Subcutaneous abdominal adipose tissue (tissue), 5 donors: ENCODE measurements around the gene DCST1.

Source experiments
- H3K27ac ChIP-seq: one replicate; pipeline ENCODE4 v1.7.0; 2013; ENCODE audit warnings: low read depth, mild to moderate bottlenecking, inconsistent platforms, low read length, moderate library complexity
- H3K27me3 ChIP-seq, 5 donors: one replicate each; pipeline ENCODE4 v1.7.0; 2013; ENCODE audit warnings: low read length in 5 of 5, inconsistent platforms in 1 of 5; ENCODE audit not compliant: control insufficient read depth in 5 of 5, insufficient read depth in 4 of 5
- H3K36me3 ChIP-seq, 5 donors: one replicate each; pipeline ENCODE4 v1.7.0; 2013; ENCODE audit warnings: low read length in 5 of 5; ENCODE audit not compliant: control insufficient read depth in 5 of 5, insufficient read depth in 5 of 5
- H3K4me1 ChIP-seq, 5 donors: one replicate each; pipeline ENCODE4 v1.7.0; 2013; ENCODE audit warnings: low read length in 5 of 5, mild to moderate bottlenecking in 3 of 5, moderate library complexity in 1 of 5; ENCODE audit not compliant: control insufficient read depth in 5 of 5, insufficient read depth in 5 of 5
- H3K4me3 ChIP-seq, 5 donors: one replicate each; pipeline ENCODE4 v1.7.0; 2013; ENCODE audit warnings: low read length in 5 of 5, low read depth in 1 of 5
- H3K9ac ChIP-seq, 5 donors: one replicate each; pipeline ENCODE4 v1.7.0; 2013; ENCODE audit warnings: low read length in 5 of 5, mild to moderate bottlenecking in 4 of 5, moderate library complexity in 3 of 5
- H3K9me3 ChIP-seq, 5 donors: one replicate each; pipeline ENCODE4 v1.7.0; 2013; ENCODE audit warnings: low read length in 5 of 5; ENCODE audit not compliant: control insufficient read depth in 5 of 5
- donor health status: healthy.
- donor health status: healthy.
- donor health status: healthy.
- donor health status: healthy.
- donor health status: healthy.

DCST1 gene

DNA sequence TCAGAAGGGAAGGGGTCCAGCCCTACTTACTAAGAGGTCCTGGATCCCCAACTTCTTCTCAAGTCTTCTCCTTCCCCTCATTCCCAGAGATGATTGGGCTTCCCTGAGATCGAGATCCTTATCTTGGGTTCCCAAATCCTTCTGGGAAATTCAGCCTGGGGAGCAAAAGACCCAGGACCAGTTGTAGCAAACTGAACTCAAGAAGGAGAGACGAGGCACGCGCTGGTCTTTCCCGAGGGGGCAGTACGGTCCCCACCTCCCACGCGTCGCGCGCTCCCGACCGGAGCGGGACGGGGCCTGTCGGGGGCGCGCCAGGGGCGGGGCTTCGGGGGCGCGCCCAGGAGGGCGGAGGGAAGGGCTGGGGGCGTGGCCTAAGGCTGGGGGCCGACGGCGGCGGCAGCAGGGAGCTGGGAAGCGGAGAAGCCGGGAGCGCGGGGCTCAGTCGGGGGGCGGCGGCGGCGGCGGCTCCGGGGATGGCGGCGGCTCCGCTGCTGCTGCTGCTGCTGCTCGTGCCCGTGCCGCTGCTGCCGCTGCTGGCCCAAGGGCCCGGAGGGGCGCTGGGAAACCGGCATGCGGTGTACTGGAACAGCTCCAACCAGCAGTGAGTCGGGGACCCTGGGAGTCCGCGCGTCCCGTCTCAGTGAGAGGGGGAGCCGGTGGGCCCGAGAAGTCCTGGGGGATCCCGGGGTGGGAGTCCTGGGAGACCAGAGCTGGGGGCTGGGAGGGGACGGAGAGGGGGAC, 45.0 kb downstream of the DCST1 start, which contains the start of gene EFNA3:
Gene EFNA3 (plus strand): TSS at position 369 of the 741 bp plus-strand sequence. CDS start 105 bp downstream, at position 474.
- Histone ChIP-seq H3K4me1 (peaks cover 0 to 51% (median 43%) of the 10 kb centered on the region in 5 donors), H3K27me3 (peaks cover 39 to 45% (median 43%) of the 10 kb centered on the region in 5 donors), H3K36me3 (no peaks in the 10 kb centered on the region), H3K4me3 (peak within 1 kb of the TSS; percentile 25 to 56 (median 40)), H3K9ac (peak within 1 kb of the TSS in 3 of 5 donors; percentile 15 to 37 (median 31)), H3K27ac (no peak within 1 kb of the TSS), H3K9me3 (no peaks in the 10 kb centered on the region)

DNA sequence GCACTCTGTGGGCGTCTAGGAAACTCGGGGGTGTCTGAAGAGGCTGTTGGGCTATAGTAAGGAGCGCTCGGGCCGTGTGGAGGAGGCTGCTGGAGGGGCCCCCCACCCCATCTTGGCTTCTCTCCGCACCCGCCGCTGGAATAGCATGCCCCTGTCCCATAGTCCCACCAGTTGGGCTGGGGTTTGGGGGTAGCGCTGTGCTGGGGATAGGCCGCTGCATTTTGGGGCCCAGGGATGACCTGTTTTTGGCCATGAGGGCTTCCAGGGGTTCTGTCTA, 45.5 kb downstream of the DCST1 start:
- Histone ChIP-seq H3K4me1 (peaks cover 0 to 53% (median 46%) of the 10 kb centered on the region in 5 donors), H3K27me3 (peaks cover 42 to 50% (median 48%) of the 10 kb centered on the region in 5 donors), H3K27ac (no peak overlapping the region), H3K9ac (peak overlapping the region in 2 of 5 donors; percentile 17 to 30), H3K4me3 (peak overlapping the region in 4 of 5 donors; percentile 25 to 56 (median 38)), H3K9me3 (no peaks in the 10 kb centered on the region), H3K36me3 (no peaks in the 10 kb centered on the region)

DNA sequence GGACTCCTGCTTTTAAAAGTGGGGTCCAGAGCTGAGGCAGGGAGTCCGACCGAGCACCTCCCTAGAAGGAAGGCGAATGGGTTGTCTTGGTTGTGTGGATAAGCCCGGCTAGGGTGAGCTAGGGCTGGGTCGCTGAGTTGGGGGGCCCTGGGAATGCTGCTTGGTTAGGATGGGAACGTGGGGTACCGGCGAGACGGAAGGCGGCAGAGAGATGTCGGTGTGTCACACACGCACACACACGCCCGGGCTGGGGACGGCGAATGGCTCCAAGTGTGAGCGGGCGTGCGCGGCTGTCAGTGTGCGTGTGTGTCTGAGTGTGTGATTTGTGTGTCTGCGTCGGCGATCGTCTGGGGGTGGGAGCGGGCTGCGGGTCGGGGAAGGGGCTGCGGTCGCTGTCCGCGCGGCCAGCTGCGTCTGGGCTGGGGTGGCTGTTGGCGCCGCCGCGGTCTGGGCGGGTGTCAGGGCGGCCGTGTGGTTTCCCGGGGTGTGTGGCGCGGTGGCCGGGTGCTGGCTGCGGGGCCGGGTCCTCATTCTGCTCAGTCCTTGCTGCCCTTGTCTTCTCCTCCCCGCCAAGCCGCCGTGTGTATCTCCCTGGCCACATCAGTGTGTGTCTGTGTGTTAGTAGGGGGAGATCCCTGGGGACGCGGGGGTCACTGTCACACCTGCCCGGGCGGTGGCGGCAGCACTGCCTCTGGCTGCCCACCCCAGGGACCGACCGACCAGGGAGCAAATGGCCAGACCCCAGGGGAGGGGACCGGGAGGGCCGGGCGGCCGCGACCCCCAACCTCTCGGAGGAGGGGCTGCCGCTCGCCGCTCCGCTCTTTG, 46.1 kb downstream of the DCST1 start:
- H3K27ac ChIP-seq, result no peak overlapping the region
- H3K4me1 ChIP-seq, result peaks cover 3 to 58% (median 51%) of the 10 kb centered on the region in 5 donors

DNA sequence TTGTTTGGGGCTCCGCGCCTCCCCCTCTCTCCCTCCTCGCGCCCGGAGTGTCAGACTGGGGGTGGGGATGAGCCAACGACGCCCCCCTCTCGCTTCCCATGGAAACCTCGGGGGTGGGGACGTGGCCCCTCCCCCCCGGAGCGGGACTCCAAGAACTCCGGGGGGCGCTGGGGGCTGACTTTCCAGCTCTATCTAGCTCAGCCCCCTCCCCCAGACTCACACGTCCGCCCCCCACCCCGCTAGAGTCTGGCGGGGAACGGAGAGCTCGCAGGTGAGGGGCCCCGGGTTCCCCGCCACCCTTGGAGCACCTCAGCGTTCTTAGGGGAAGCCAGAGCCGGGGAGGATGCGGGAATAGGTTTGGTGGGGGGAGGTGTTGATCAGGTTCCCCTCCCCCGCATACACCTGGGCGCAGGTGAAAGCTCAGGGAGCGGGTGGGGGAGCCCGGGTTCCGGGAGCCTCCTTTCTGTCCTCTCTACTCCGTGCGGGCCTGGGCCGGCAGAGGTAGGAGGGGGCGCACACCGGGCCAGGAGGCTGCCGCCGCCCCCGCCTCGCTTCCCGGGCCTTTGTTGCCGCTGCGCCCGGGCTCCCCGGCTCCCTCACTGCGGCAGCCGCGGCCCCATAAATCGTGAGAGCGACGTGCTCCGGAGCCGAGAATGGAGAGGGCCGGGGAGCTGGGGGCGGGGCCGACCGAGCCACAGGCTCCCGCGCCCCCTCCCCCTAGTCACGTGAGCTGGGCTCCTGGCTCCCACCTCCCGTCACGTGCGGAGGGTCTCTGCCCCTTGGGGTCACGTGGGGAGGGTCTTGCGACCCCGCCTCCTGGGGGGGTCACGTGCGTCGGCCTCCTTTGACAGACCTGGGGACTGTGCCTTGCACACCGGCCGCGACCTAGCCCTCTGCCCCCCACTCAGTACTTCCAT, 46.9 kb downstream of the DCST1 start:
- Histone ChIP-seq H3K9ac (no peak overlapping the region), H3K4me1 (peaks cover 3 to 64% (median 54%) of the 10 kb centered on the region in 5 donors), H3K27me3 (peaks cover 42 to 54% (median 50%) of the 10 kb centered on the region in 5 donors), H3K4me3 (peak overlapping the region in 2 of 5 donors; percentile 30 to 38), H3K36me3 (no peaks in the 10 kb centered on the region), H3K27ac (no peak overlapping the region), H3K9me3 (no peaks in the 10 kb centered on the region)

More for the DNA sequence above, 46.1 kb downstream of the DCST1 start:
- peak overlapping the region in 3 of 5 donors; percentile 15 to 30 (median 17) for H3K9ac ChIP-seq
- peak overlapping the region in 4 of 5 donors; percentile 25 to 56 (median 38) for H3K4me3 ChIP-seq
- H3K27me3 ChIP-seq, result peaks cover 42 to 54% (median 50%) of the 10 kb centered on the region in 5 donors
- H3K9me3 ChIP-seq, result no peaks in the 10 kb centered on the region
- H3K36me3 ChIP-seq, result no peaks in the 10 kb centered on the region

DNA sequence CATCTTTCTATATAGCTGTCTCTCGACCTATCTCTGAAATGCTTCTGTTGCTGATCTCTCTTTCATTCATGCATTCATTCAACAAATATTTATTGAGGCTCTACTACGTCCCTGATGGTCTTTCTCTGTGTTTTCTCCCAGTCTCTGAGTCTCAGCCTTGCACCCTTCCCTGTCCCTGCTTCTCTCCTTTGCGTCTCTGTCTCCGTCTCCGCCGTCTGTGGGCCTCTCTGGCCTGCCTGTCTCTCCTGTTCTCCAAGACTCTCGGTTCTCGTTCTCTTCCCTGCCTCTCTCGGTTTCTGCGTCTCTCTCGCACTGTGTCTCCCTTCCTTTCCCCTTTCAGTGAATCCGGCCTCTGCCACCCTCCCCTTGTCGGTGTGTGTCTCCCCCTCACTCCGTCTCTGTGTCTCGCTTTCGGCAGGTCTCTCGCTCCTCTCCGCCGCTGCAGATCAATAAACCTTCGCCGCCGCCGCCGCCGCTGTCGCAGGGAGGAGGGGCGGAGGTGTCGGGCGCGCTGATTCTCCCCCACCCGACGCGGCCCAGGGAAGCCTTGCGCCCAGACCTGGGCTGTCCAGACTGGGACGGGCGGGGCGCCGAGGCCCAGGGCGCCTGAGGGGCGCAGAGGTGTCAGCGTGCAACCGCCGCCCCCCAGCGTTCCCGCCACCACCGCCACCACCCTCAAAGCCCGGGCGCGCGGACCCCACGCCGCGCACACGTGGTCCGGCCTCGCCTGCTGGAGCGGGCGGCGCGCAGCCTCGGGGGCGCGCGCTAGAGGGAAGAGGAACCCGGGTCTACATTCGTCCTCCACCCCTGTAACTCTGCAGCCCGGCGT, 48.1 kb downstream of the DCST1 start:
- H3K9me3 ChIP-seq, result no peaks in the 10 kb centered on the region
- peaks cover 42 to 54% (median 50%) of the 10 kb centered on the region in 5 donors for H3K27me3 ChIP-seq
- peaks cover 3 to 74% (median 62%) of the 10 kb centered on the region in 5 donors for H3K4me1 ChIP-seq
- no peak overlapping the region for H3K9ac ChIP-seq
- no peaks in the 10 kb centered on the region for H3K36me3 ChIP-seq
- H3K4me3 ChIP-seq, result peak overlapping the region in 2 of 5 donors; percentile 21 to 51
- no peak overlapping the region for H3K27ac ChIP-seq

DNA sequence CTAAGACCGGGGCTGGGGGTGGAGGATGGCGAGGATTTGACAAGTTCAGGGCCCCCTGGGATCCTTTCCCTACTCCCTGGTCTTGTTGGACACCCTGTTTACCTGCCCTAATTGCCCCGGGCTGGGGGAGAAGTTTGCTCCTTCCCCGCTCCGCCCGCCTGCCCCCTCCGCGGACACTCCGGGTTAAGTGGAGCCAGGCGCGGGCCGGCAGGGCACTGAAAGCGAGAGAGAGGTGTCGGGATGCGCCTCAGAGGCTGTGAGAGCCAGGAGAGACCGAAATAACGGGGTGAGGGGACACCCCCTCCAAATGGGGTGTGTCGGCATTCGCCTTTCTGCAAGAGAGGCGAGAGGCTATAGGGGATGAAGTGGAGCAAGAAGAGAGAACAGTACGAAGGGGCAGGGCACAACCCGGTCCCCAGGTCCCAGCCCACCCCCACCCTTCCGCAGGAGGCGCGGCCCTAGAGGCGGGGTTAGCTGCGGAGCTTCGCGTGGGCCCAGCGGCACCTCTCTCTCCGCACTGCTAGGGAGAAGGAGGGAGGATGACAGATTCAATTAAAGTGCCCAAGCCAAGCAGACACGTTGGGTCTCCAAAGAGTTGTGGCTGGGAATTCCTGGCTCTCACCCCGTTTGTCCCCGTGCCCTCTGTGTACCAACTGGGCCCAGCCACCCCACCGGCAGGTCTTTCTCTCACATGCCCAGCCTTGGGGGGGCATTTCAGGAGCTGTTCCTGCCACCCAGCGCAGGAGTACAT, 48.9 kb downstream of the DCST1 start:
- peaks cover 3 to 76% (median 62%) of the 10 kb centered on the region in 5 donors for H3K4me1 ChIP-seq
- no peaks in the 10 kb centered on the region for H3K36me3 ChIP-seq
- H3K4me3 ChIP-seq, result peak overlapping the region in 2 of 5 donors; percentile 21 to 51
- H3K27ac ChIP-seq, result no peak overlapping the region
- no peak overlapping the region for H3K9ac ChIP-seq
- H3K27me3 ChIP-seq, result peaks cover 42 to 54% (median 50%) of the 10 kb centered on the region in 5 donors
- H3K9me3 ChIP-seq, result no peaks in the 10 kb centered on the region

DNA sequence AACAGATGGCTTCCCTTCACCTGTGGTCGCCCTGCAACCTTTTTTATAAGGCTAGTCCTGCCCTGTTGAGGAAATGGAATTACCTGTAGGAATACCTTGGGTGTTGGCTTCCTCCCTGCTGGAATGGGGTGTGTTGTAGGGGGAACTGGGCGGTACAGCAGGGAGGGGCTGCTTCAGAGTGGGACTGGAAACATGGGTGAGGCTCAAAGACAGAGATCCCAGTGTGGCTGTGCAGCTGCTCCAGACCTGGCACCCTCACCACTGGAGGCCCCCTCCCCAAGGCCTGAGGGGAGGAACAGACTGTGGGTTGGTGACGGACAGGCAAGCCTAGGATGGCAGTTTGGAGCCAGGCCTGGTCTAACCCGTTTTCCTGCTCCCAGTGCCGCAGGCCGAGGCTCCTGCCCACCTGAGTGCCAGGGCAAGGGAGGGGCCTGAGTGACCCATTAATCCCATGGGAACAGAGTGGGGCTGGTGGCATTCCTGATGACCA, 49.5 kb downstream of the DCST1 start:
- no peaks in the 10 kb centered on the region for H3K36me3 ChIP-seq
- H3K9ac ChIP-seq, result no peak overlapping the region
- H3K27me3 ChIP-seq, result peaks cover 42 to 54% (median 50%) of the 10 kb centered on the region in 5 donors
- H3K4me1 ChIP-seq, result peaks cover 3 to 76% (median 62%) of the 10 kb centered on the region in 5 donors
- no peaks in the 10 kb centered on the region for H3K9me3 ChIP-seq
- no peak overlapping the region for H3K4me3 ChIP-seq
- H3K27ac ChIP-seq, result no peak overlapping the region

DNA sequence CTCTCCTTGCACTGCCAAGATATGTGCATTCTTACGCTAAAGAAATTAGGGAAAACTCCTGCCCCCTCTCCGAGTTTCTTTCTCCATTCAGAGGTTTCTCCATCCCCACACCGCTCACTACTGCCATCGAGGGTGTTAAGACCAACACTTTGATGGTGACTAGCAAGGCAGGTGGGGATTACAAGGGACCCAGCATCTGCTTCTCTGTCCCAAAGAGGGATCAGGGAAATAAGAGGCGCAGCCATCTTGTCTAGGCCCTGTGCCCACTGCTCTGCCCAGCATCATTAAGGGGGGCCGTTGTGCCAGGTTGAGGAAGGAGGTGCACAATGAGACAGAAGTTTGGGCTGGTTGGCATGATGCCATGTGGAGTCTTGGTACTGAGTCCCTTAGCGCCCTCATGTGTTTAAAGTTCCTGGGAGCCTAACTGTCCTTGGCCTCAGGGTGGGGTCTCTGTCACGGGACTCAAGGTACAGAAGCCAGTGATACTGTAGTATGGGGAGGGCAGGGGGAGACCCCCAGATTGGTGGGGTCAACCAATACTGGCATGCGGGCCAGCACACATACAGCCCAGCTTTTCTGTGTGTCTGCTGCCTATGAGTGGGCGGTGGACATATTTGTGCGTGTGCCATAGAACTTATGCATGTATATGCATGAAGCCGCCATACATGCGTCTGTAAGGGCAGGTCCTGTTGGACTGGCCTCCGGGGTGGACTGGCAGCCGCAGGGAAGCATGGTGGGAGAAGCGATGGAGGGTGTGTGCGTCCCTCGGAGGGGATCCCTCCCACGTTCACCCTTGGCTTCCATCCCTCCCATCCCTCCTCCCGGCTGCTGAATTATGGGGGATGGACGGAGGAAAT, 50.5 kb downstream of the DCST1 start:
- Histone ChIP-seq H3K9ac (peak overlapping the region in 1 of 5 donors; percentile 35), H3K36me3 (no peaks in the 10 kb centered on the region), H3K4me3 (peak overlapping the region in 4 of 5 donors; percentile 48 to 88 (median 86)), H3K27ac (no peak overlapping the region), H3K9me3 (no peaks in the 10 kb centered on the region), H3K27me3 (peaks cover 41 to 53% (median 50%) of the 10 kb centered on the region in 5 donors), H3K4me1 (peaks cover 3 to 66% (median 54%) of the 10 kb centered on the region in 5 donors)
